K562 (cell line): ENCODE data around the gene GLIS2. TPM values are rescaled to one million over a fixed set of nuclear protein-coding genes. Genes with fewer than 3 reads are reported as not detected.

Experiments
- EP400 ChIP-seq: fragments of 450-650 bp; IDR thresholded peaks from 2 replicates; pipeline ENCODE4 v1.6.1; 2017; ENCODE audit warnings: antibody characterized with exemption, mild to moderate bottlenecking, moderate library complexity
- NONO ChIP-seq, 2 experiments: fragments of 200-400 bp in 1 of 2; fragments of 450-650 bp in 1 of 2; formaldehyde crosslinking in 1 of 2; IDR thresholded peaks; 2 replicates each; pipeline ENCODE4 v1.6.1; 2017; ENCODE audit warnings: low read depth in 2 of 2, mild to moderate bottlenecking in 2 of 2, moderate library complexity in 2 of 2, low read length in 1 of 2
- NR2C2 ChIP-seq, 2 experiments: fragments of 200-800 bp in 1 of 2; sonication (Bioruptor generic) in 1 of 2; sonication (generic) in 1 of 2; formaldehyde crosslinking in 1 of 2; IDR thresholded peaks; 2 replicates each; pipeline versions ENCODE4 v1.6.1 to v1.8.0; 2016 to 2022; ENCODE audit warnings: mild to moderate bottlenecking in 1 of 2, missing compliant biosample characterization in 1 of 2, missing genetic modification characterization in 1 of 2, missing genetic modification reagents in 1 of 2
- NRF1 ChIP-seq, 2 experiments: fragments of 450-650 bp; IDR thresholded peaks in 1 of 2; conservative IDR thresholded peaks in 1 of 2; 2 replicates each; pipeline ENCODE4 v1.6.1; 2014; ENCODE audit warnings: mild to moderate bottlenecking in 2 of 2
- PML ChIP-seq: IDR thresholded peaks from 2 replicates; pipeline ENCODE4 v1.6.1; 2012; ENCODE audit warnings: low read length, inconsistent platforms
- SAFB ChIP-seq: fragments of 200-400 bp; formaldehyde crosslinking; IDR thresholded peaks from 2 replicates; pipeline ENCODE4 v1.6.1; 2017; ENCODE audit warnings: low read depth, low read length, borderline replicate concordance
- SIN3B ChIP-seq: fragments of 450-650 bp; IDR thresholded peaks from 2 replicates; pipeline ENCODE4 v1.6.1; 2017; ENCODE audit warnings: low read depth, mild to moderate bottlenecking, moderate library complexity
- SMARCA5 ChIP-seq: fragments of 450-650 bp; IDR thresholded peaks from 2 replicates; pipeline ENCODE4 v1.6.1; 2016
- VEZF1 ChIP-seq: fragments of 200-800 bp; sonication (Bioruptor generic); IDR thresholded peaks from 2 replicates; pipeline ENCODE4 v1.6.1; 2017; ENCODE audit warnings: missing genetic modification characterization, missing compliant biosample characterization
- ZNF445 ChIP-seq: fragments of 250-450 bp; sonication (Bioruptor Pico); IDR thresholded peaks from 2 replicates; pipeline ENCODE4 v1.4.0; 2020; ENCODE audit warnings: low read depth, mild to moderate bottlenecking, moderate library complexity
- ZNF740 ChIP-seq, 3 experiments: fragments of 200-800 bp in 1 of 3; sonication (Bioruptor generic) in 1 of 3; sonication (generic) in 1 of 3; formaldehyde crosslinking in 1 of 3; IDR thresholded peaks; 2 replicates each; pipeline versions ENCODE4 v1.6.1 to v1.8.0; 2016 to 2022; ENCODE audit warnings: mild to moderate bottlenecking in 2 of 3, missing compliant biosample characterization in 2 of 3, missing genetic modification characterization in 2 of 3, missing genetic modification reagents in 1 of 3
- ZNF79 ChIP-seq: fragments of 250-450 bp; sonication (Bioruptor Pico); IDR thresholded peaks from 2 replicates; pipeline ENCODE4 v1.4.0; 2020; ENCODE audit warnings: low read depth, mild to moderate bottlenecking, moderate library complexity
- polyA plus RNA-seq, 8 experiments: library from polyadenylated mRNA; depleted of rRNA in 4 of 8; stranded (reverse) in 5 of 8; unstranded in 3 of 8; fragments of >200 nt; fragmentation: Nextera tagmentation in 2 of 8; fragmentation: Illumina TruSeq in 1 of 8; extraction: Ambion mirVana in 2 of 8; extraction: Trizol in 1 of 8; gene quantifications; 2 replicates each; pipeline versions ENCODE4 v1.2.1 to v1.2.3, GENCODE V29; 2011 to 2014; ENCODE audit warnings: inconsistent platforms in 1 of 8, missing spikeins in 1 of 8
- total RNA-seq, 7 experiments: library from RNA; depleted of rRNA in 6 of 7; stranded (reverse); fragments of >200 nt in 6 of 7; fragmentation: Illumina TruSeq in 2 of 7; extraction: Trizol in 2 of 7; gene quantifications; 2 replicates each; pipeline versions ENCODE4 v1.2.1 to v1.2.3, GENCODE V29; 2011 to 2021; ENCODE audit warnings: low replicate concordance in 1 of 7
- TF ChIP-seq, protein P1 (sequence below): fragments of 450-650 bp; IDR thresholded peaks from 2 replicates; pipeline ENCODE4 v1.6.1; 2016; ENCODE audit warnings: antibody characterized with exemption
- TF ChIP-seq, protein P2 (sequence below): sonication (generic); IDR thresholded peaks from 2 replicates; pipeline ENCODE4 v1.6.1; 2016
- TF ChIP-seq, protein P3 (sequence below): fragments of 450-650 bp; IDR thresholded peaks from 2 replicates; pipeline ENCODE4 v1.6.1; 2017; ENCODE audit warnings: antibody characterized with exemption, mild to moderate bottlenecking

Gene GLIS2
- total and polyA plus RNA-seq, 9 of the 15 experiments (the other 6 are each of a cell fraction or from before 2014, with no cell fraction given), result 0.10 to 9.0 (median 0.57) TPM

DNA sequence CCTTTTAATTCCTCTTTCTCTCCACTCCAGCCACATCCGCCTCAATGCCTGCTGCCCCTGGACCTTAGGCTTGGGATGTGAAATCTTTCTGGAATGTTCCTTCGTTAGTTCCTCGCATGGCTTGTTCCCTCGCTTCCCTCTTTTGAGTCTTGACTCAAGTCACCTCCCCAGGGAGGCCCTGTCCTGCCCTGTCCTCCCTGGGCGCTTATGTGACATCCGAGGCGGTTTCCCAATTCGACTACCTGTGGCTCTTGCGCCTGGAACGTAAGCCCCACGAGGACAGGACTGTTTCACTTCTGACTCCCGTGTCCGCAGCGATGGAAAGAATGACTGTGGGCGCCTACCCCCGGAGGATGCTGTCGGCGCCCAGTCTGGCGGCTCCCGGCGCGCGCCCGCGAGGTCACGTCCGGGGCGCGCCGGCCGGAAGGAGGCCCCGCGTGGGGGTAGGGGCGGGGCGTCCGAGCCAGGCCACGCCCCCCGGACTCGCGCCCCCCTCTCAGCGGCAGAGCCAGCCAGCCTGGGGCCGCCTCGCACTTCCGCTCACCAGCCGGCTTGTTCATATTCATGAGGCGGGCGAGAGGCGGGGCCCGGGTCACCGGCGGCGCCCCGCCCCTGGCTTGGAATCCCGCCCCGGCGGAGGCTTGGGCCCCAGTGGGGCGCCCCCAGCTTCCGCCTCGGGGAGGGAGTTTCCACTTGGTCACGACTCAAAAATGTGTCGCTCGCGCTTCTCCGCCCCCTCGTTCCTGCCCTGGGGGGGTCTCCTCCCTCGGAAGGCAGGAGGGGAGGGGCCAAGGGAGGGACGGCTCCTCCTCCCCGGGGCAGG, 8.4 kb upstream of the GLIS2 start (continued):
- TF ChIP-seq, protein P1, sequence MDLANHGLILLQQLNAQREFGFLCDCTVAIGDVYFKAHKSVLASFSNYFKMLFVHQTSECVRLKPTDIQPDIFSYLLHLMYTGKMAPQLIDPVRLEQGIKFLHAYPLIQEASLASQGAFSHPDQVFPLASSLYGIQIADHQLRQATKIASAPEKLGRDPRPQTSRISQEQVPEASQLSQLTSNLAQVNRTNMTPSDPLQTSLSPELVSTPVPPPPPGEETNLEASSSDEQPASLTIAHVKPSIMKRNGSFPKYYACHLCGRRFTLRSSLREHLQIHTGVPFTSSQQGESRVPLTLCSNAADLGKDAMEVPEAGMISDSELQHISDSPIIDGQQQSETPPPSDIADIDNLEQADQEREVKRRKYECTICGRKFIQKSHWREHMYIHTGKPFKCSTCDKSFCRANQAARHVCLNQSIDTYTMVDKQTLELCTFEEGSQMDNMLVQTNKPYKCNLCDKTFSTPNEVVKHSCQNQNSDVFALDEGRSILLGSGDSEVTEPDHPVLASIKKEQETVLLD, result 0 out of 2 replicates have a peak, but pooled peaks have one; percentile 42
- TF ChIP-seq ZNF79 (CRISPR knock-in tag) (no peak), VEZF1 (CRISPR knock-in tag) (peak; percentile 97), NONO (IDR thresholded peaks at IDR 0.05; ENCODE audit: low read depth in 2 of 2, low read length in 1 of 2) (peak in 1 of 2 experiments; percentile 65; a peak in 1 of 4 replicates), ZNF740 (CRISPR knock-in tag; IDR thresholded peaks at IDR 0.05) (0 out of 2 replicates have a peak, but pooled peaks have one; percentile 29), ZNF740 (tag; IDR thresholded peaks at IDR 0.05) (0 out of 4 replicates have a peak, but pooled peaks of 1 of the 2 experiments have one; percentile 49), SMARCA5 (peak; percentile 49; the same call in 1 of the 2 replicates), NR2C2 (CRISPR knock-in tag; IDR thresholded peaks at IDR 0.05) (no peak; the same call in 1 of the 2 replicates), NR2C2 (tag; IDR thresholded peaks at IDR 0.05) (peak; percentile 96), NRF1 (conservative IDR thresholded peaks at IDR 0.05 in 1 of 2, IDR thresholded peaks at IDR 0.05 in 1 of 2) (peak; percentile 84 to 86), SIN3B (peak; percentile 72; the same call in 1 of the 2 replicates), ZNF445 (CRISPR knock-in tag) (no peak), SAFB (peak; percentile 50; the same call in 1 of the 2 replicates), EP400 (peak; percentile 50), PML (peak; percentile 41; the same call in 1 of the 2 replicates)
- TF ChIP-seq, protein P2, sequence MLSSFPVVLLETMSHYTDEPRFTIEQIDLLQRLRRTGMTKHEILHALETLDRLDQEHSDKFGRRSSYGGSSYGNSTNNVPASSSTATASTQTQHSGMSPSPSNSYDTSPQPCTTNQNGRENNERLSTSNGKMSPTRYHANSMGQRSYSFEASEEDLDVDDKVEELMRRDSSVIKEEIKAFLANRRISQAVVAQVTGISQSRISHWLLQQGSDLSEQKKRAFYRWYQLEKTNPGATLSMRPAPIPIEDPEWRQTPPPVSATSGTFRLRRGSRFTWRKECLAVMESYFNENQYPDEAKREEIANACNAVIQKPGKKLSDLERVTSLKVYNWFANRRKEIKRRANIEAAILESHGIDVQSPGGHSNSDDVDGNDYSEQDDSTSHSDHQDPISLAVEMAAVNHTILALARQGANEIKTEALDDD, result no peak
- TF ChIP-seq, protein P3, sequence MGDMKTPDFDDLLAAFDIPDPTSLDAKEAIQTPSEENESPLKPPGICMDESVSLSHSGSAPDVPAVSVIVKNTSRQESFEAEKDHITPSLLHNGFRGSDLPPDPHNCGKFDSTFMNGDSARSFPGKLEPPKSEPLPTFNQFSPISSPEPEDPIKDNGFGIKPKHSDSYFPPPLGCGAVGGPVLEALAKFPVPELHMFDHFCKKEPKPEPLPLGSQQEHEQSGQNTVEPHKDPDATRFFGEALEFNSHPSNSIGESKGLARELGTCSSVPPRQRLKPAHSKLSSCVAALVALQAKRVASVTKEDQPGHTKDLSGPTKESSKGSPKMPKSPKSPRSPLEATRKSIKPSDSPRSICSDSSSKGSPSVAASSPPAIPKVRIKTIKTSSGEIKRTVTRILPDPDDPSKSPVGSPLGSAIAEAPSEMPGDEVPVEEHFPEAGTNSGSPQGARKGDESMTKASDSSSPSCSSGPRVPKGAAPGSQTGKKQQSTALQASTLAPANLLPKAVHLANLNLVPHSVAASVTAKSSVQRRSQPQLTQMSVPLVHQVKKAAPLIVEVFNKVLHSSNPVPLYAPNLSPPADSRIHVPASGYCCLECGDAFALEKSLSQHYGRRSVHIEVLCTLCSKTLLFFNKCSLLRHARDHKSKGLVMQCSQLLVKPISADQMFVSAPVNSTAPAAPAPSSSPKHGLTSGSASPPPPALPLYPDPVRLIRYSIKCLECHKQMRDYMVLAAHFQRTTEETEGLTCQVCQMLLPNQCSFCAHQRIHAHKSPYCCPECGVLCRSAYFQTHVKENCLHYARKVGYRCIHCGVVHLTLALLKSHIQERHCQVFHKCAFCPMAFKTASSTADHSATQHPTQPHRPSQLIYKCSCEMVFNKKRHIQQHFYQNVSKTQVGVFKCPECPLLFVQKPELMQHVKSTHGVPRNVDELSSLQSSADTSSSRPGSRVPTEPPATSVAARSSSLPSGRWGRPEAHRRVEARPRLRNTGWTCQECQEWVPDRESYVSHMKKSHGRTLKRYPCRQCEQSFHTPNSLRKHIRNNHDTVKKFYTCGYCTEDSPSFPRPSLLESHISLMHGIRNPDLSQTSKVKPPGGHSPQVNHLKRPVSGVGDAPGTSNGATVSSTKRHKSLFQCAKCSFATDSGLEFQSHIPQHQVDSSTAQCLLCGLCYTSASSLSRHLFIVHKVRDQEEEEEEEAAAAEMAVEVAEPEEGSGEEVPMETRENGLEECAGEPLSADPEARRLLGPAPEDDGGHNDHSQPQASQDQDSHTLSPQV, result no peak
